Neural crest cell (in vitro differentiated cells): ENCODE measurements around the gene KIF3B. TPM values are rescaled to one million over a fixed set of nuclear protein-coding genes. Genes with fewer than 3 reads are reported as not detected.

Source experiments
- DNase-seq: peaks from one replicate; pipeline ENCODE4 v3.0.0; 2021; ENCODE audit warnings: low read depth, mixed read lengths, low spot score
- H3K27ac Mint-ChIP-seq: one replicate; pipeline ENCODE4 v1.8.0; 2021; ENCODE audit warnings: mild to moderate bottlenecking, mixed read lengths; ENCODE audit not compliant: unreplicated experiment
- H3K27me3 Mint-ChIP-seq: 2 replicates; pipeline ENCODE4 v1.8.0; 2021; ENCODE audit warnings: low read depth, mild to moderate bottlenecking, mixed read lengths
- H3K36me3 Mint-ChIP-seq: 2 replicates; pipeline ENCODE4 v1.8.0; 2021; ENCODE audit warnings: low read depth, mild to moderate bottlenecking, mixed read lengths
- H3K4me1 Mint-ChIP-seq: 2 replicates; pipeline ENCODE4 v1.8.0; 2021; ENCODE audit warnings: mixed read lengths
- H3K4me3 Mint-ChIP-seq: one replicate; pipeline ENCODE4 v1.8.0; 2021; ENCODE audit warnings: mild to moderate bottlenecking, mixed read lengths
- H3K9me3 Mint-ChIP-seq: 2 replicates; pipeline ENCODE4 v1.8.0; 2021; ENCODE audit warnings: mixed read lengths
- CTCF ChIP-seq: fragments of 200-600 bp; sonication (generic); conservative IDR thresholded peaks from 2 replicates; pipeline ENCODE4 v1.5.0; 2021; ENCODE audit warnings: antibody characterized with exemption, mild to moderate bottlenecking
- total RNA-seq: library from RNA; stranded (reverse); gene quantifications from 2 replicates; pipeline ENCODE4 v1.2.1, GENCODE V29; 2021

The KIF3B gene
- total RNA-seq, 1 donor from 2014 or later = 45.5 TPM

GRCh38 chr20:32231847-32232246 lies 45.6 kb upstream of the KIF3B start:
- Mint-ChIP-seq H3K9me3 (no peaks in the 10 kb centered on the region), H3K27me3 (no peaks in the 10 kb centered on the region), H3K4me1 (no peaks in the 10 kb centered on the region), H3K4me3 (no peak overlapping the region), H3K27ac (no peak overlapping the region), H3K36me3 (peaks cover 31% of the 10 kb centered on the region)
- no peak for TF ChIP-seq CTCF
- no peak for DNase-seq

GRCh38 chr20:32232326-32232886 lies 45.0 kb upstream of the KIF3B start:
- no peak for DNase-seq
- Mint-ChIP-seq H3K27me3 (no peaks in the 10 kb centered on the region), H3K36me3 (peaks cover 31% of the 10 kb centered on the region), H3K4me1 (no peaks in the 10 kb centered on the region), H3K27ac (no peak overlapping the region), H3K4me3 (no peak overlapping the region), H3K9me3 (no peaks in the 10 kb centered on the region)
- TF ChIP-seq CTCF = no peak

- peak overlapping the region; percentile 1 for H3K27ac Mint-ChIP-seq
- H3K36me3 Mint-ChIP-seq = peaks cover 31% of the 10 kb centered on the region
- H3K9me3 Mint-ChIP-seq = no peaks in the 10 kb centered on the region
- H3K4me3 Mint-ChIP-seq = no peak overlapping the region
- H3K4me1 Mint-ChIP-seq = no peaks in the 10 kb centered on the region
- DNase-seq = no peak
- H3K27me3 Mint-ChIP-seq = no peaks in the 10 kb centered on the region
- TF ChIP-seq CTCF = no peak
Measured at GRCh38 chr20:32233286-32233685, 44.2 kb upstream of the KIF3B start.

- Mint-ChIP-seq H3K27ac (no peak overlapping the region), H3K27me3 (no peaks in the 10 kb centered on the region), H3K9me3 (no peaks in the 10 kb centered on the region), H3K4me3 (no peak overlapping the region), H3K4me1 (no peaks in the 10 kb centered on the region), H3K36me3 (peaks cover 27% of the 10 kb centered on the region)
- no peak for DNase-seq
- TF ChIP-seq CTCF = no peak
Measured at GRCh38 chr20:32234135-32234808, 43.2 kb upstream of the KIF3B start.

GRCh38 chr20:32235331-32236047 lies 42.0 kb upstream of the KIF3B start:
- no peaks in the 10 kb centered on the region for H3K27me3 Mint-ChIP-seq
- H3K27ac Mint-ChIP-seq = no peak overlapping the region
- DNase-seq = no peak
- peaks cover 25% of the 10 kb centered on the region for H3K36me3 Mint-ChIP-seq
- H3K4me1 Mint-ChIP-seq = peaks cover 6% of the 10 kb centered on the region
- no peak overlapping the region for H3K4me3 Mint-ChIP-seq
- no peak for TF ChIP-seq CTCF
- no peaks in the 10 kb centered on the region for H3K9me3 Mint-ChIP-seq
